Neural crest cell (in vitro differentiated cells): Measurements from ENCODE around the gene SLC18A2. TPM values are rescaled to one million over a fixed set of nuclear protein-coding genes. Genes with fewer than 3 reads are reported as not detected.

Source experiments
- DNase-seq: peaks from one replicate; pipeline ENCODE4 v3.0.0; 2021; ENCODE audit warnings: low read depth, mixed read lengths, low spot score
- H3K27ac Mint-ChIP-seq: one replicate; pipeline ENCODE4 v1.8.0; 2021; ENCODE audit warnings: mild to moderate bottlenecking, mixed read lengths; ENCODE audit not compliant: unreplicated experiment
- H3K27me3 Mint-ChIP-seq: 2 replicates; pipeline ENCODE4 v1.8.0; 2021; ENCODE audit warnings: low read depth, mild to moderate bottlenecking, mixed read lengths
- H3K36me3 Mint-ChIP-seq: 2 replicates; pipeline ENCODE4 v1.8.0; 2021; ENCODE audit warnings: low read depth, mild to moderate bottlenecking, mixed read lengths
- H3K4me1 Mint-ChIP-seq: 2 replicates; pipeline ENCODE4 v1.8.0; 2021; ENCODE audit warnings: mixed read lengths
- H3K4me3 Mint-ChIP-seq: one replicate; pipeline ENCODE4 v1.8.0; 2021; ENCODE audit warnings: mild to moderate bottlenecking, mixed read lengths
- H3K9me3 Mint-ChIP-seq: 2 replicates; pipeline ENCODE4 v1.8.0; 2021; ENCODE audit warnings: mixed read lengths
- total RNA-seq: library from RNA; stranded (reverse); gene quantifications from 2 replicates; pipeline ENCODE4 v1.2.1, GENCODE V29; 2021
- TF ChIP-seq, protein P1 (sequence below): fragments of 200-600 bp; sonication (generic); conservative IDR thresholded peaks from 2 replicates; pipeline ENCODE4 v1.5.0; 2021; ENCODE audit warnings: antibody characterized with exemption, mild to moderate bottlenecking

SLC18A2 gene
- total RNA-seq, 1 donor from 2014 or later: 0.05 TPM

DNA sequence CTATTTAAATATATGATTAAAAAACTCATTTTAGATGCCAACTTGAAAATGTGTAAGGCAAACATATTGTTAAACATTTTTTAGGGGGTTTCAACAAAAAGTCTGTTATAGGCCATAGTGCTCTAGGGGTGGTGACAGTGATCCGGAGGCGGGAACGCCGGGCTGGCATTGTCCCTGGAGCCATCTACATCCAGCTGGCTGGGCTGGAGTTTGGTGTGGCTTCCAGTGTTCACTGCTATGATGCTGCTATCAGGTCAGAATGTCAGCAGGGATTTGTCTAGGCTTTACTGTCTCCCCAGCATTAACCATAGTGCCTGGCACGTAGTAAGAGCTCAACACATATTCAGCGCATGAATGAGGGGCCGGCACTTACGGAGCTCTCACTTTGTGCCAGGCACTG, 1.9 kb upstream of the SLC18A2 start:
- Mint-ChIP-seq H3K9me3 (no peaks in the 10 kb centered on the region), H3K4me1 (no peaks in the 10 kb centered on the region), H3K36me3 (no peaks in the 10 kb centered on the region), H3K27ac (no peak overlapping the region), H3K4me3 (no peak overlapping the region), H3K27me3 (peaks cover 85% of the 10 kb centered on the region)
- DNase-seq: no peak
- TF ChIP-seq, protein P1, sequence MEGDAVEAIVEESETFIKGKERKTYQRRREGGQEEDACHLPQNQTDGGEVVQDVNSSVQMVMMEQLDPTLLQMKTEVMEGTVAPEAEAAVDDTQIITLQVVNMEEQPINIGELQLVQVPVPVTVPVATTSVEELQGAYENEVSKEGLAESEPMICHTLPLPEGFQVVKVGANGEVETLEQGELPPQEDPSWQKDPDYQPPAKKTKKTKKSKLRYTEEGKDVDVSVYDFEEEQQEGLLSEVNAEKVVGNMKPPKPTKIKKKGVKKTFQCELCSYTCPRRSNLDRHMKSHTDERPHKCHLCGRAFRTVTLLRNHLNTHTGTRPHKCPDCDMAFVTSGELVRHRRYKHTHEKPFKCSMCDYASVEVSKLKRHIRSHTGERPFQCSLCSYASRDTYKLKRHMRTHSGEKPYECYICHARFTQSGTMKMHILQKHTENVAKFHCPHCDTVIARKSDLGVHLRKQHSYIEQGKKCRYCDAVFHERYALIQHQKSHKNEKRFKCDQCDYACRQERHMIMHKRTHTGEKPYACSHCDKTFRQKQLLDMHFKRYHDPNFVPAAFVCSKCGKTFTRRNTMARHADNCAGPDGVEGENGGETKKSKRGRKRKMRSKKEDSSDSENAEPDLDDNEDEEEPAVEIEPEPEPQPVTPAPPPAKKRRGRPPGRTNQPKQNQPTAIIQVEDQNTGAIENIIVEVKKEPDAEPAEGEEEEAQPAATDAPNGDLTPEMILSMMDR: no peak

DNA sequence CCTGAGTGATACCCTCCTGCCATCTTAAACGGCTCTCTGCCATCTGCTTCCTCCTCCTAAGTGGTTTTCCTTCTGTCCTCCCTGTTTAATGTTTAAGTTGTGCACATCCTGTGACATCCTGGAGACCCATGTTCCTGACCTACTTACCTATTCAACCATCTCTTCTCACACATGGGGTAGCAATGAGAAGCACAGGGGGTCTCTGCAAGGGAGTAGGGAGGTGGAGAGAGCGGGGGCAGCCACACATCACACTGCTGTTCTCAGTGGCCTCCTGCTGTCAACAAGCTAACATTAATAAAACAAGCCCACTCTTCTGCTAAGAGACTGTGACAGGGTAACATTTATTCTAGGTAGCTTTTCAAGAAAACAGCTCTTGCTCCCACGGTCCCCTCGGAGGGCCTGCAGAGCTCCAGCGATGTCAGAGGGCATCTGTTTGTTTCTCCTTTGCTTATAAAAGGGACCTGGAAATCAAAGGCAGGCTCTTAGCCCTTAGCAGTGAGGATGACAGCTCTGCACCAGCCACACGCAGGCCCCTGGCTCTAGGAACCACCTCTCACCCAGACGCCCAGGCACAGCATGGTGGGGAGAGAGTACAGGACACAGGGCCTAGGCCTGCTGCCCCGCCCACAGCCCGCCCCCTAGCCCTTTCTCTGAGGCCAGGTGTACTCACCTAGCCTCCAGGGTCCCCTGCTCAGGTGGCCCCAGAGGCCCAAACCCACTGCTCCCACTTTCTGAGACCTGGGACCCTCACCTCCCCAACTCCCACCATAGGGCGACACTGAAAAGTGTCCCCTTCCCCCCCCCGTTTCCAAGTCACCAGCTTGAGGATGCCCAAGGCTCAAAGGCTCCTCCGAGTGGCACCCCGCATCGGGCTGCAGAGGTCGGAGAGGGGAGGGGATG, 943 bp upstream of the SLC18A2 start:
- Mint-ChIP-seq H3K27ac (no peak overlapping the region), H3K4me1 (no peaks in the 10 kb centered on the region), H3K4me3 (peak overlapping the region; percentile 29), H3K27me3 (peaks cover 85% of the 10 kb centered on the region), H3K36me3 (no peaks in the 10 kb centered on the region), H3K9me3 (no peaks in the 10 kb centered on the region)
- DNase-seq: no peak
- TF ChIP-seq, protein P1: no peak

DNA sequence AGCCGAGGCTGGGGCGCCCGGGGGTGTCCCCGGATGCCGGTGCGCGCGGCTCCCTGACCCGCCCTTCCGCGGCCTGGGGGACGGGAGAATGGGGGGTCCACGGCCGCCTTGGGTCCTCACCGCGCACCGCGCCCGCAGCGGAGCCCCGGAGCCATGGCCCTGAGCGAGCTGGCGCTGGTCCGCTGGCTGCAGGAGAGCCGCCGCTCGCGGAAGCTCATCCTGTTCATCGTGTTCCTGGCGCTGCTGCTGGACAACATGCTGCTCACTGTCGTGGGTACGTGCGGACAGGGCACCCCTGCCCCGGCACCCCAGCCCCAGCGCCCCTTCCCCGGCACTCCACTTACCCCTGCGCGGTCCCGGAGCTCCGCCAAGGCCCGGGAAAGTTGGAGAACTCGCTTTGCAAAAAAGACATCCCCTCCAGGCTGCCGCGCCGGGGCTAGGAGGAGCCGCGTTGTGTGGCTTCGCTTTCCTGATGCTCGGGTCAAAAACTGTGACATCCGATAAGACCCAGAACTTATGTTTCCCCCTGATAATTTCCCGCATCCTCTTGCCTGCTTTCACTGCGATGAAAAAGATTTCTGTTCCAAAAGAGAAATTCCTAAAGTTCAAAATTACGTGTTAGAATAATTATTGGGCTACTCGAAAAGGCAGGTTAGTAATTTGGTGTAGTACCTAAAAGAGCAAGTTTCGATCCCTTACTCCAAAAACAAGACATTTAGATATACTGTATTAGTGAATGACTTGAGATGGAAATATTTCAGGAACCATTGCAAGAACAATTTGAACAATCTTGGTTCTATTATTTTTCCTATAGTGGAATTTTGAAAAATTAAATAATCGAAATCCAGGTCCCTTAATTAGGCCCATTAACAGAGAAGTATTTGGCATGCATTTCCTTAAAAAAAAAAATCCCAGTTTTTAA, 888 bp downstream of the SLC18A2 start:
- Mint-ChIP-seq H3K4me3 (peak overlapping the region; percentile 29), H3K36me3 (no peaks in the 10 kb centered on the region), H3K27ac (no peak overlapping the region), H3K27me3 (peaks cover 83% of the 10 kb centered on the region), H3K9me3 (no peaks in the 10 kb centered on the region), H3K4me1 (no peaks in the 10 kb centered on the region)
- TF ChIP-seq, protein P1: no peak
- no peak for DNase-seq

DNA sequence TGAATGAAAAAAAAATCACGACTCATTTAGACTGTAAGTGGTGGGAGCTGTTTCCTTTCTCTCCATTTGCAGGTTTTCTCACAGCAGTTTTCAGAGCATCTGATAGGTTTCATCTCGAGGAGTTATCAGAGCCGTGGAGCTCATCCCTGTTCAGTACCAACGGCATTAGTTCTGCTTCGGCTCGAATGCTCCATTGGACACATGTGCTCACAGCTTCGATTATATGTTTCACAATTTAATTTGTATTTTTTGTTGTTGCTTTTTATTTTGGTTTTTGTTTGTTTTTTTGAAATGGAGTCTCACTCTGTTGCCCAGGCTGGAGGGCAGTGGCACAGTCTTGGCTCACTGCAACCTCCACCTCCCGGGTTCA, 1.5 kb downstream of the SLC18A2 start:
- H3K4me1 Mint-ChIP-seq: no peaks in the 10 kb centered on the region
- H3K9me3 Mint-ChIP-seq: no peaks in the 10 kb centered on the region
- H3K36me3 Mint-ChIP-seq: no peaks in the 10 kb centered on the region
- H3K27me3 Mint-ChIP-seq: peaks cover 79% of the 10 kb centered on the region
- no peak overlapping the region for H3K27ac Mint-ChIP-seq
- no peak overlapping the region for H3K4me3 Mint-ChIP-seq
- DNase-seq: no peak
- TF ChIP-seq, protein P1: no peak

DNA sequence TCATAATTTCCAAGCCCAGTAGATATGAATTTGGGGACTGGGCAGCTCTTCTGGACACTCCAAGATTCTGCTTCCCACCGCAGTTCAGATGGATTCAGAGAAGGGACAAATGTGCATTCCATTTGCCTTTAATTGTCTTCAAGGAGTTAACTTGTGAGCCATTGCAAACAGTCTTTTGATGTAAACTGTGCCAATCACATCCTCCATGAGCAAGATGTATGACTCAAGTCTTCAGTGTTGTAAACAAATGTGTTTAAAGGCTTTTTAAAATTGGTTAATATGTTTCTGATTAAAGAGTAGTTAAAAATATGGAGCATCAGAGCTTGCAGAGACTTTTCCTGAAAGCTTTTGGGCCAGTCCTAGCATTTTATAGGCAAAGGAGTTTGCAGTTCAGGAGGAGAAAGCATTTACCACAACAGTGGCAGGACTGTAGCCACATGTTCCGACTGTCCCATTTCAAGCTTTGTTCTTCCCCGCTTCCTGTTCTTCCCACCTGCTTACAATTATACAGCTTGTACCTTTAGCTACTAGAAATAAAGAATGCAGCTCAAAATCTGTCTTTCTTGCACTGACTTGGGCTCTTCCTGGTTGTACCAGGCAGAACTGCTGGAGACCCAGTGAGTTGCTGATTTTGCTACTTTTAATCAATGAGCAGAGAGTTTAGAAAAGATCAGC, 6.2 kb downstream of the SLC18A2 start:
- Mint-ChIP-seq H3K9me3 (no peaks in the 10 kb centered on the region), H3K27ac (no peak overlapping the region), H3K27me3 (peaks cover 62% of the 10 kb centered on the region), H3K36me3 (no peaks in the 10 kb centered on the region), H3K4me3 (no peak overlapping the region), H3K4me1 (peaks cover 17% of the 10 kb centered on the region)
- TF ChIP-seq, protein P1: no peak
- no peak for DNase-seq
